Hepatocyte (in vitro differentiated cells): ENCODE measurements around the gene PPOX. TPM values are rescaled to one million over a fixed set of nuclear protein-coding genes. Genes with fewer than 3 reads are reported as not detected.

Experiments
- DNase-seq: peaks from one replicate; pipeline ENCODE4 v3.0.0-alpha.2; 2016; ENCODE audit warnings: low spot score
- H2AFZ ChIP-seq: fragments of 200-600 bp; sonication (generic); 2 replicates; pipeline ENCODE4 v1.6.0; 2016; ENCODE audit warnings: antibody characterized with exemption, mild to moderate bottlenecking
- H3K27ac ChIP-seq: fragments of 200-600 bp; sonication (generic); 2 replicates; pipeline ENCODE4 v1.5.1; 2016; ENCODE audit warnings: mild to moderate bottlenecking
- H3K27me3 ChIP-seq: fragments of 200-600 bp; sonication (generic); 2 replicates; pipeline ENCODE4 v1.6.1; 2016
- H3K36me3 ChIP-seq: fragments of 200-600 bp; sonication (generic); replicated peaks from 2 replicates; pipeline ENCODE4 v1.5.1; 2016; ENCODE audit warnings: low read depth; ENCODE audit not compliant: insufficient read depth
- H3K4me1 ChIP-seq: fragments of 200-600 bp; sonication (generic); 2 replicates; pipeline ENCODE4 v1.5.1; 2016; ENCODE audit warnings: mild to moderate bottlenecking, moderate library complexity; ENCODE audit not compliant: insufficient read depth
- H3K4me2 ChIP-seq: fragments of 200-600 bp; sonication (generic); 2 replicates; pipeline ENCODE4 v1.6.0; 2016
- H3K4me3 ChIP-seq: fragments of 200-600 bp; sonication (generic); 2 replicates; pipeline ENCODE4 v1.5.1; 2016; ENCODE audit warnings: mild to moderate bottlenecking
- H3K79me2 ChIP-seq: fragments of 200-600 bp; sonication (generic); 2 replicates; pipeline ENCODE4 v1.6.0; 2017; ENCODE audit warnings: mild to moderate bottlenecking
- H3K9me2 ChIP-seq: fragments of 200-600 bp; sonication (generic); replicated peaks from 2 replicates; pipeline ENCODE4 v1.6.0; 2017; ENCODE audit warnings: mild to moderate bottlenecking; ENCODE audit not compliant: insufficient read depth
- H3K9me3 ChIP-seq: fragments of 200-600 bp; sonication (generic); 2 replicates; pipeline ENCODE4 v1.5.1; 2016; ENCODE audit warnings: low read depth, mild to moderate bottlenecking
- H4K20me1 ChIP-seq: fragments of 200-600 bp; sonication (generic); 2 replicates; pipeline ENCODE4 v1.6.0; 2016; ENCODE audit warnings: mild to moderate bottlenecking; ENCODE audit not compliant: insufficient read depth, poor library complexity, severe bottlenecking
- CTCF ChIP-seq: fragments of 200-600 bp; sonication (generic); IDR thresholded peaks from 2 replicates; pipeline ENCODE4 v1.5.1; 2016; ENCODE audit warnings: antibody characterized with exemption, mild to moderate bottlenecking; ENCODE audit not compliant: poor library complexity
- EZH2 ChIP-seq: fragments of 200-600 bp; sonication (generic); IDR thresholded peaks from 2 replicates; pipeline ENCODE4 v1.6.1; 2016; ENCODE audit warnings: antibody characterized with exemption, mild to moderate bottlenecking, borderline replicate concordance
- EZH2phosphoT487 ChIP-seq: fragments of 200-600 bp; sonication (generic); IDR thresholded peaks from one replicate; pipeline ENCODE4 v1.6.1; 2018; ENCODE audit warnings: antibody characterized with exemption, mild to moderate bottlenecking, low read depth, moderate library complexity; ENCODE audit not compliant: unreplicated experiment, severe bottlenecking
- WGBS: methylation state at CpG from one replicate; pipeline ENCODE4 v1.1.6; 2016; ENCODE audit warnings: low lambda C conversion rate; ENCODE audit errors: missing lambda C conversion rate; 5-methylcytosine and 5-hydroxymethylcytosine counted together
- polyA plus RNA-seq: library from polyadenylated mRNA; unstranded; fragments of >200 nt; fragmentation: Nextera tagmentation; extraction: Ambion mirVana; gene quantifications from 2 replicates; pipeline ENCODE4 v1.2.1, GENCODE V29; 2016
- total RNA-seq: library from RNA; depleted of rRNA; stranded (reverse); fragments of >200 nt; gene quantifications from 2 replicates; pipeline ENCODE4 v1.2.3, GENCODE V29; 2014

PPOX gene
- total and polyA plus RNA-seq, 2 experiments from 2014 or later = 11.2 to 30.7 TPM

GRCh38 chr1:161200421-161200991 lies 34.3 kb downstream of the PPOX start:
- no peak for DNase-seq
- TF ChIP-seq EZH2phosphoT487 = no peak
- TF ChIP-seq CTCF = no peak
- TF ChIP-seq EZH2 = no peak
- Histone ChIP-seq H3K4me2 (no peak overlapping the region), H2AFZ (no peak overlapping the region), H3K27me3 (no peaks in the 10 kb centered on the region), H3K9me2 (no peaks in the 10 kb centered on the region), H3K36me3 (no peaks in the 10 kb centered on the region), H4K20me1 (no peaks in the 10 kb centered on the region), H3K4me3 (no peak overlapping the region), H3K9me3 (no peaks in the 10 kb centered on the region), H3K4me1 (peaks cover 42% of the 10 kb centered on the region), H3K79me2 (peaks cover 28% of the 10 kb centered on the region), H3K27ac (peak overlapping the region; percentile 95)
- 80% methylated on average over 5 of the region's 5 CpGs for WGBS

DNA sequence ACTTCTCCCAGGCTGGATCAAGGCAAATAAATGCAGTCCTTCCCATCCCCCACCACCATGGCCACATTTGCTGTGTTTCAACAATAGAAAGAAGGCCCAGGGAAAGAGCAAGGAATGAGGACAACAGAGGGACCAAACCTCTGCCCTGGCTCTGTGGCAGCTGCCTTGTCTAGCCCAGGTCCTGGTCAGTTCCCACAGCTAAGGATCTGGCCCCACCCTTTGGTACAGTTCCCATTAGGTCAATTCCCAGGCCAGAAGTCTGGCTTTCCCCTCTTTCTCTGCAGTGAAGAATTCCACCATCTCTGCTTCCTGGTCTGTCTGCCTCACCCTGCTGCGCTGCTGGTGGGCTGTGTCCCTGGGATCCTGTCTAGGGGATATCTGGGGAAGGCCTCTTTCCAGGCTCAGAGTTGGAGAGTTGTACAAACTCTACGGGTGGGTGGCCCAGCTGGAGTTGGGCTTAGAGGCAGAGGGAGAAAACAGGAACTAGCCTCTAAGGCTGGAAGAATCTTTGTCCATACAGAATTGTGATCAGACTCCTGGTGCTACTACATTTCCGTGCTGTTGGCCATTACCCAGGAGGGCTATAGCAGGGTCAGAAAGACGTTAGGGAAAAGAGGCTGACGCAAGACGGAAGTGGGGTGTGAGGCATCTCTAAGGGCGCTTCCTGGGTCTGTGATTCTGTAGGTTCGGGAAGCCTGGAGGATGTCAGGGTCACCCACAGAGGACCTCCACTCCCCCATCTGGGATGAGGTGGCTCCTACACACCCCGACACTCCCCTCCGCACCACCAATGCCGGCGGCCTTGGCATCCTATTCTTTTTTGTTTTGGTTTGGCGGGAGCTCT lies 35.0 kb downstream of the PPOX start:
- Histone ChIP-seq H3K27me3 (no peaks in the 10 kb centered on the region), H3K79me2 (peaks cover 28% of the 10 kb centered on the region), H3K27ac (peak overlapping the region; percentile 95), H3K4me2 (peak overlapping the region; percentile 73), H3K9me3 (no peaks in the 10 kb centered on the region), H3K36me3 (no peaks in the 10 kb centered on the region), H3K4me1 (peaks cover 41% of the 10 kb centered on the region), H3K9me2 (no peaks in the 10 kb centered on the region), H4K20me1 (no peaks in the 10 kb centered on the region), H3K4me3 (peak overlapping the region; percentile 0), H2AFZ (peak overlapping the region; percentile 68)
- WGBS = 76% methylated on average over 13 of the region's 13 CpGs
- TF ChIP-seq EZH2 (no peak), EZH2phosphoT487 (no peak), CTCF (no peak)
- DNase-seq = no peak

- Histone ChIP-seq H2AFZ (peak within 1 kb of the TSS; percentile 68), H3K36me3 (no peaks in the 10 kb centered on the region), H3K9me3 (no peaks in the 10 kb centered on the region), H3K27me3 (no peaks in the 10 kb centered on the region), H3K9me2 (no peaks in the 10 kb centered on the region), H3K4me1 (peaks cover 35% of the 10 kb centered on the region), H3K79me2 (peaks cover 28% of the 10 kb centered on the region), H3K27ac (peak within 1 kb of the TSS; percentile 95), H3K4me3 (peak within 1 kb of the TSS; percentile 48), H4K20me1 (no peaks in the 10 kb centered on the region), H3K4me2 (peak within 1 kb of the TSS; percentile 84)
- WGBS = 3% methylated on average over 53 of the region's 53 CpGs
- peak; percentile 99 for DNase-seq
- TF ChIP-seq CTCF (peak; percentile 33), EZH2 (no peak)
These were observed 35.8 kb downstream of the PPOX start, which contains the start of gene NDUFS2 for GRCh38 chr1:161201836-161202712. Gene NDUFS2, plus strand, starts transcription at chr1:161202367. Its CDS starts 19 bp downstream, at chr1:161202386.
